Effector memory CD8-positive, alpha-beta T cell (primary cell): ENCODE data around the gene FAM217A.
A peak's percentile ranks its signal among the peaks of the same experiment; 100 is the strongest.
"Not testable (repeated sequence)": the region's sequence is repeated elsewhere in the genome, so short reads cannot be mapped to it uniquely, and the experiment has no call there.

Experiments used
- ATAC-seq: fragments of 150-1000 bp; cut with Tn5 transposase; replicated peaks from 2 replicates; pipeline ENCODE4 v1.10.0; 2021; ENCODE audit warnings: mild to moderate bottlenecking, moderate library complexity
- DNase-seq, 3 experiments: peaks; one replicate each; pipeline ENCODE4 v3.0.0; 2021
- H3K27ac Mint-ChIP-seq, 2 donors: one replicate each; pipeline ENCODE4 v1.8.0; 2022; ENCODE audit warnings: mild to moderate bottlenecking in 2 of 2, mixed read lengths in 2 of 2, moderate library complexity in 2 of 2
- H3K27me3 Mint-ChIP-seq, 2 donors: one replicate each; pipeline ENCODE4 v1.8.0; 2022; ENCODE audit warnings: mixed read lengths in 2 of 2
- H3K36me3 Mint-ChIP-seq: one replicate; pipeline ENCODE4 v1.8.0; 2022; ENCODE audit warnings: mild to moderate bottlenecking, moderate library complexity, mixed read lengths; ENCODE audit not compliant: insufficient read depth
- H3K4me1 Mint-ChIP-seq, 2 donors: one replicate each; pipeline ENCODE4 v1.8.0; 2022; ENCODE audit warnings: low read depth in 2 of 2, mixed read lengths in 2 of 2
- H3K4me3 Mint-ChIP-seq, 2 donors: one replicate each; pipeline ENCODE4 v1.8.0; 2022; ENCODE audit warnings: mild to moderate bottlenecking in 2 of 2, mixed read lengths in 2 of 2, moderate library complexity in 2 of 2
- H3K9me3 Mint-ChIP-seq, 2 donors: one replicate each; pipeline ENCODE4 v1.8.0; 2022; ENCODE audit warnings: mixed read lengths in 2 of 2
- total RNA-seq, 9 experiments: gene quantifications; one replicate each; lab custom pipeline; 2026; lab: John Stamatoyannopoulos, UW

Gene FAM217A
- 0 to 0.06 (median 0) reads per million in 9 experiments for total RNA-seq

DNA sequence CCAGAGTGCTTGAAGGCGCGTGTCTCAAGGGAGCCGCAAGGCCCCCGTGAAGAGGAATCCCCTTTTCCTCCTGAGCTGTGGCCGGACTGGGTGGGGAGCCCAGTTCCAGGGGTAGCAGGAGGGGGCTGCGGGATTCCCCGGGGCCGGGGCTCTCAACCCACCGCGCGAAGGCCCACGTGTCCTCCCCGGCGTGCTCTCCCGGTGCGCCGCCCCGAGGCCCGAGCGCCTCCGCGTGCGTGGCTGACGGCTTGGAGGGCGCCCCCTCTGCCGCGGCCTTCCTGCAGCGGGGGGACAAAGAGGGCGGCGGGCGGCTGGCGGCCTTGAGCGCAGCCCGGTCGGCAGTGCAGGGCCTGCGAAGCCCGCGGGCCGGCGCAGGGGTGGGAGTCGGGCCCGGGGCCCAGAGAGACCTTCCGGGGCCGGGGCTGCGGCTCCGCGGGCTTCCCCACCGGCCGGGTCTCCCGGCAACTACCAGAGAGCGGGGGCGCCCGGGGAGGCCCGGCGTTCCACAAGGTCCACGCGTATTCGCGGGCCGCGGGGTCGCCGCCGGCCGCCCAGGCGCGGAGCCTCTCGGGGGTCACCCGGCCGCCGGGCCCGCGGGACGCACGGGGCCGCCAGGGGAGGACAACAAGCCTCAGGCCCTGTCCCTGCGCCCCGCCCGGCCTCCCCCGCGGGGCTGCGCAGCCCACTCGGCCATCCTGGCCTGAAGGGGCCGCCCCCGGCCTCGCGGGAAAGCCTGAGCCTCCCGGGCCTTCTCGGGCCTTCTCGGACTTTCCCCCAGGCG, at the start of gene FAM217A:
FAM217A (minus strand) TSS at position 447 of the 781 bp plus-strand sequence. CDS start 1,723 bp downstream, outside the sequence.
- Mint-ChIP-seq H3K9me3 (no peaks in the 10 kb centered on the region), H3K36me3 (no peaks in the 10 kb centered on the region), H3K27ac (no peak within 1 kb of the TSS), H3K27me3 (peaks cover 9 to 17% of the 10 kb centered on the region in 2 donors), H3K4me1 (no peaks in the 10 kb centered on the region), H3K4me3 (no peak within 1 kb of the TSS)
- DNase-seq (no peak), ATAC-seq (no peak)

DNA sequence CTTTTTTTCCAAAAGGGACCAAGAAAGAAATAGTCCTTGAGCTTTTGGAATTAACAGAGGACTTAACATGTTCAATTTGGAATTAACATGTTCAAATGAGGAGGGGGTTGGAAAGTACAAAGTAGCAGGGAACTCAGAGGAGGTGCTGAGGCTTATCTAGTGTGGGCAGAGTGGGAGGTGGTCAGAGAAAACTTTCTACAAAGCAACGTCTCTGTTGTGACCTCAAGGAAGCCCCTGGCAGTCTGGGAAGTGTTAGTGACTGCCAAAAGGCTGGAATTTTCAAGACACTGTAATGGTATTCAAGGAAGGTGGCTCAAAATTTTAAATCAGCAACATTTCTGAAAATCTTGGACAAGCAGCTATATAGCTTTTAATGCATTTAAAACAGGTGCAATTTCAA, 49.1 kb upstream of the FAM217A start:
- DNase-seq (no peak), ATAC-seq (no peak)
- no peaks in the 10 kb centered on the region for H3K27me3 Mint-ChIP-seq
- H3K4me3 Mint-ChIP-seq: no peak overlapping the region
- H3K4me1 Mint-ChIP-seq: peaks cover 11 to 14% of the 10 kb centered on the region in 2 donors
- no peaks in the 10 kb centered on the region for H3K9me3 Mint-ChIP-seq
- H3K36me3 Mint-ChIP-seq: peaks cover 74% of the 10 kb centered on the region
- H3K27ac Mint-ChIP-seq: no peak overlapping the region

GRCh38 chr6:4125933-4126864, 47.3 kb upstream of the FAM217A start:
- Mint-ChIP-seq H3K4me1 (no peaks in the 10 kb centered on the region), H3K27me3 (no peaks in the 10 kb centered on the region), H3K36me3 (peaks cover 73% of the 10 kb centered on the region), H3K4me3 (no peak overlapping the region), H3K9me3 (no peaks in the 10 kb centered on the region), H3K27ac (peak overlapping the region in 1 of 2 donors; percentile 18)
- no peak for DNase-seq
- ATAC-seq: no peak

DNA sequence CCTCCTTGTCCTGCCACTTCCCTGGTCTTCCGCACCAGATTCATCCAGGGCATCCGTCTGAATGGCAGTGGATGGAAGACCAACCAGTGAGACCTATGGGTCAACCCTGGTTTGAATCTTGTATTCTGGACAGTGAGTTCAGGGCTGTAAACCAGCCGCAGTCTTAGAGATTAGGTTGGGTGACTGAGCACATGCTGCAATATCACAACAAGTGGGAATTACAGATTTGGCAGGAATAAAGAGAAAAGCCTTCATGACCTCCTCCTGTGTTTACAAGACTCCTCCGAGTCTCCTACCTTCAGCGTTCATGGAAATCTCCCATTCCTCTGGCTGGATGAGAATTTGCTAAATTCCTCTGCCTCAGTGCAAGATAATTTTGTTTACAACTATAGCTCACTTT, 46.6 kb upstream of the FAM217A start:
- Mint-ChIP-seq H3K4me1 (no peaks in the 10 kb centered on the region), H3K4me3 (no peak overlapping the region), H3K9me3 (no peaks in the 10 kb centered on the region), H3K36me3 (peaks cover 77% of the 10 kb centered on the region), H3K27ac (no peak overlapping the region), H3K27me3 (no peaks in the 10 kb centered on the region)
- no peak for ATAC-seq
- no peak for DNase-seq

DNA sequence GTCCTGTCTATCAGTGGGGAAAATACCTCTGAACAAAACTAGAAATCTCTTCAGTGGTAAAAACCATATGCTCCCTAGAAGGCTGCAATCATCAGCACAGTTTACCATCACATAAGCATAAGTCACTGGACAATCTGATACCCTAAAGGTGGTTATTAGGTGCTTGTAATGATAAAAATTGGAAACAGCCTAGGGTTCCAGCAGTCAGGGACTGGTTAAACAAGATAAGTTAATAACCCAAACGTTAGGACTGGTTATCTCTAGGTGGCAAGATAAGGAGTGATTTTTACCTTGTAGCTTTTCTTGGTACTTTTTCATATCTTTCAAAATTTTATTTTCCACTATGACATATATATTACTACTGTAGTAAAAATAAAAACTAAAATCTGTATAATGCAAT, 45.4 kb upstream of the FAM217A start:
- H3K36me3 Mint-ChIP-seq: peaks cover 72% of the 10 kb centered on the region
- H3K4me3 Mint-ChIP-seq: no peak overlapping the region
- H3K4me1 Mint-ChIP-seq: no peaks in the 10 kb centered on the region

DNA sequence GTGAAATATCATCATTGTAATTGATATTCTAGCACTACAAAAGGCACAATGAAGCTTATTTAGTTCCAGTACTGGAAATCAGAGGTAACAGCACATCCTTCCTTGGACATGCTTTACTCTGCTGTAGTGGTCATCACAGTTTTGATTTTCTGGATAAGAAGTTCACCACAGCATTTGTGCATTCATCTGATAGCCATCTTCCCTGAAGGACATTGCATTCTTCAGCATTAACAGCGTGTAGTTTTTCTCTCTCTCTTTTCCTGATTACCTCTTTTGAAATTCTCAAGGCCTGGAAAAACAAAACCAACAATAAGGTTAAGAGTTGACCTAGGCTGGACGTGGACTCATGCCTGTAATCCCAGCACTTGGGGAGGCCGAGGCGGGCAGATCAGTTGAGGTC, 36.8 kb upstream of the FAM217A start:
- DNase-seq (no peak), ATAC-seq (no peak)
- Mint-ChIP-seq H3K4me3 (no peak overlapping the region), H3K27ac (no peak overlapping the region), H3K9me3 (peaks cover 0 to 3% of the 10 kb centered on the region in 2 donors), H3K4me1 (no peaks in the 10 kb centered on the region), H3K27me3 (peaks cover 0 to 6% of the 10 kb centered on the region in 2 donors), H3K36me3 (peaks cover 40% of the 10 kb centered on the region)

More for the DNA sequence above, 45.4 kb upstream of the FAM217A start:
- no peaks in the 10 kb centered on the region for H3K9me3 Mint-ChIP-seq
- no peak for DNase-seq
- ATAC-seq: no peak
- H3K27ac Mint-ChIP-seq: no peak overlapping the region
- no peaks in the 10 kb centered on the region for H3K27me3 Mint-ChIP-seq

- Mint-ChIP-seq H3K9me3 (peaks cover 0 to 3% of the 10 kb centered on the region in 2 donors), H3K36me3 (peaks cover 32% of the 10 kb centered on the region)
These were observed 35.2 kb upstream of the FAM217A start for GRCh38 chr6:4114123-4114522.

GRCh38 chr6:4113649-4114048, 34.7 kb upstream of the FAM217A start:
- H3K4me1 Mint-ChIP-seq: no peaks in the 10 kb centered on the region
- H3K27ac Mint-ChIP-seq: no peak overlapping the region
- H3K27me3 Mint-ChIP-seq: peaks cover 0 to 11% of the 10 kb centered on the region in 2 donors
- no peak overlapping the region for H3K4me3 Mint-ChIP-seq
- DNase-seq (no peak), ATAC-seq (no peak)
- H3K36me3 Mint-ChIP-seq: peaks cover 28% of the 10 kb centered on the region
- peaks cover 0 to 3% of the 10 kb centered on the region in 2 donors for H3K9me3 Mint-ChIP-seq

More at GRCh38 chr6:4114123-4114522, 35.2 kb upstream of the FAM217A start:
- DNase-seq (no peak), ATAC-seq (no peak)
- H3K27ac Mint-ChIP-seq: no peak overlapping the region
- H3K4me3 Mint-ChIP-seq: no peak overlapping the region
- H3K4me1 Mint-ChIP-seq: no peaks in the 10 kb centered on the region
- H3K27me3 Mint-ChIP-seq: peaks cover 0 to 7% of the 10 kb centered on the region in 2 donors

DNA sequence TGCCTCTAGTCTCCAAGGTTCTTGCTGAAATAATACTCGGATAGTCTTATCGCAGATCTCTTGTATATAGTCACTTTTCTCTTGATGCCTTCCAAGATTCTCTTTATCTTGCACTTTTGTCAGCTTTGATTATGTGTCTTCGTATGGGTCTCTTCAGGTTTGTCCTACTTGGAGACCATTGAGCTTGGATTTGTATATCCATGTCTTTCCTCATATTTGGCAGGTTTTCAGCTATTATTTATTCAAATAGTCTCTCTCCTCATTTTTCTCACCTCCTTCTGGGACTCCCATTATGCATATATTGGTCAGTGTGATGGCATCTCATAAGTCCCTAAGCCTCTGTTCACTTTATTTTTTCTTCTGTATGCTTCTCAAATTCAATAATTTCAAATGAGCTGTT, 33.4 kb upstream of the FAM217A start:
- H3K27me3 Mint-ChIP-seq: peaks cover 0 to 12% of the 10 kb centered on the region in 2 donors
- ATAC-seq (no peak), DNase-seq (no peak)
- H3K27ac Mint-ChIP-seq: no peak overlapping the region
- H3K36me3 Mint-ChIP-seq: peaks cover 20% of the 10 kb centered on the region
- no peaks in the 10 kb centered on the region for H3K4me1 Mint-ChIP-seq
- H3K9me3 Mint-ChIP-seq: peaks cover 0 to 3% of the 10 kb centered on the region in 2 donors
- H3K4me3 Mint-ChIP-seq: no peak overlapping the region

DNA sequence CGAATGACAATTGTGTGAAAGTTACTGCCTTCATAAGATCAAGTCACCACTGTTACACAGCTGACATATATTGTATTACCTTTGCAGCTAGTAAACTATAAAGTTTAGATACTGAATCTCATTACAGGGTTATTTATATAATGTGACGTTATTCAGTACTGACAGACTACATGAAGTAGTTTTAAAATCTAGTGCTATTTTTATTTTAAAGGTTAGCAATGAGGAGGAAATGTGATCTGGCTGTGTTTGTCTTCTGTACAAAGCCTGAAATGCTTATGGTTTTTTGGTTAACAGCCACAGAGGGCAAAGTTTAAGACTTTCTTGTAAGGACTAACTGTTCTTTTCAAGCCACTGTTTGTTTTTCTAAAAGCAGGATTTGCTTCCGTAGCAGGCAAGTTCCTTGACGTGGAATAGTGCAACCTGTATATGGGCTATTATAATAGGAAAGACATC, 30.5 kb upstream of the FAM217A start:
- not testable (repeated sequence) for ATAC-seq, H3K9me3 Mint-ChIP-seq, H3K36me3 Mint-ChIP-seq, DNase-seq, H3K4me1 Mint-ChIP-seq, H3K4me3 Mint-ChIP-seq, H3K27ac Mint-ChIP-seq
- peaks cover 0 to 12% of the 10 kb centered on the region in 2 donors for H3K27me3 Mint-ChIP-seq

DNA sequence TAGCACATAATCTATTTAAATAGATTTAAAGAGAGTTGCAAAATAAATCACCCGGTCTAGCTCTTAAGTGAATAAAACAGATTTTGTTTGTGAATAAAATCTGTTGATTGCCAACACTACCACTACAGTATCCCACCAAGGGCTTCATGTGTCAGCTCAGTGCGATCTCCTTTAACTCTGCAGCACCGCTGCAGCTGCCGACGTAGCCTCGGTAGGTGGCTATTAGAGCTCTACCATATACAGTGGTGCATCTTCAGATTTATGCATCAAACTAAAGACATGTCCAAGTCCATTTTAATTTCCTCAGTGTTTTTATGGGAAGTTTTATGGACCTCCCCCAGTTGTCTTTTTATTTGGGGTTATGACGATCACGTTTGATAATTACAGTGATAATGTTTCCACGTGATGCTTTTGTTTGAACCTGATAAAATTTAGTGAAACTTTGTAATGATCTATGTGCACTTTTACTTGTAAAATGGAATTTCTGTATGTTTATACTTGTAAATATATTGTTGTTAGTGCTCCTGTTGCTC, 29.7 kb upstream of the FAM217A start:
- Mint-ChIP-seq H3K27ac (no peak overlapping the region), H3K27me3 (peaks cover 0 to 8% of the 10 kb centered on the region in 2 donors), H3K4me3 (no peak overlapping the region), H3K9me3 (peaks cover 0 to 3% of the 10 kb centered on the region in 2 donors), H3K4me1 (no peaks in the 10 kb centered on the region), H3K36me3 (no peaks in the 10 kb centered on the region)
- ATAC-seq (no peak), DNase-seq (no peak)

DNA sequence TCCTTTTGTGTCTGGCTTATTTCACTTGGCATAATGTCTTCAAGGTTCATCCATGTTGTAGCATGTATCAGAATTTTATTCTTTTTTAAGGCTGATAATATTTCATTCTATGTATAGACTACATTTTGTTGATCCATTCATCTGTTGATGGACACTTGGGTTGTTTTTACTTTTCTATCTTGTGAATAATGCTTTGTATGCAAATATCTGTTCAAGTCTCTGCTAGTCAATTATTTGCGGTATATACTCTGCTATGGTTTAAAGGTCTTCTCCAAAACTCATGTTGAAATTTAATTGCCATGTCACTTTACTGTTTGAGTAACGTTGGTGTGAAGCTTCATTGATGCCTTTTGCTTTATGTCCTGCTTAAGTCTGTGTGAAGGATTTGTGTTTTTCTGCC, 28.9 kb upstream of the FAM217A start:
- no peak for ATAC-seq

DNA sequence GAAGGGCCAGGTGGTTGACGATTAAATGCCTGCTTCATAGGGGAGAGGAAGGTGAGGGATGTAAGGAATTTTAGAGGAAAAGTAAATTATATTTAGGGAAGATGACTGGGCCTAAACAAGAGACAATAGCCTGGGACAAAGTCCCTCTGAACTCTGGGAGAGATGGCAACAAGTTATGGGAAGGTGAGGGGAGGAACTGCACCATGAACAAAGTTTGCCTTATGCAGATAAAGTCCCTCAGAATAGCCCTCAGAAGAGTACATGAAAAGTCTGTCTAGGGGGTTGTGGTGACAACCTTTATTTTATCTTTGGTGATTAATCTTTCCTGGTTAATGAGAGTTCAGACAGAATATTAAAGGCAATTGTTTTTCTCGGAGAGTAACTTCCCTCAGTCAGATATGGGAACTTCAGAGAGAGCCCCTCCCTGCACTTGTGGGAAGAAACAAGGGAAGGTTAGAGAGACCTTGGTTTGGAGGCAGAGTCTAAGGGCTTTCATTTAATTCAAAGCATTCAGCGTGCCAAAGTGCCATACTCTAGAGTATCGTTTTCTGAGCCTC, 27.1 kb upstream of the FAM217A start:
- H3K27me3 Mint-ChIP-seq: peaks cover 2 to 12% of the 10 kb centered on the region in 2 donors
- H3K27ac Mint-ChIP-seq: no peak overlapping the region

More for the DNA sequence above, 28.9 kb upstream of the FAM217A start:
- peaks cover 0 to 6% of the 10 kb centered on the region in 2 donors for H3K27me3 Mint-ChIP-seq
- no peak overlapping the region for H3K27ac Mint-ChIP-seq
- peaks cover 0 to 3% of the 10 kb centered on the region in 2 donors for H3K9me3 Mint-ChIP-seq
- H3K36me3 Mint-ChIP-seq: no peaks in the 10 kb centered on the region
- DNase-seq: no peak
- no peak overlapping the region for H3K4me3 Mint-ChIP-seq
- H3K4me1 Mint-ChIP-seq: no peaks in the 10 kb centered on the region

More for the DNA sequence above, 27.1 kb upstream of the FAM217A start:
- Mint-ChIP-seq H3K4me1 (no peaks in the 10 kb centered on the region), H3K9me3 (no peaks in the 10 kb centered on the region), H3K36me3 (no peaks in the 10 kb centered on the region), H3K4me3 (no peak overlapping the region)
- no peak for ATAC-seq
- DNase-seq: no peak
